ENCODE data around the gene GRID2.

GRID2 gene

GRCh38 chr4:93370256-93370655, 1066.5 kb downstream of the GRID2 start:
- DNase-seq (ENCODE audit: extremely low read depth, low read depth) = no peak
- no peak for TF ChIP-seq CTCF (IDR thresholded peaks at IDR 0.05; ENCODE audit: low read depth, low read length)

- no peak for DNase-seq (ENCODE audit: extremely low read depth, low read depth)
- TF ChIP-seq CTCF (IDR thresholded peaks at IDR 0.05; ENCODE audit: low read depth, low read length) = no peak
These were observed 1070.4 kb downstream of the GRID2 start for GRCh38 chr4:93373893-93374860.

GRCh38 chr4:93384241-93384640, 1080.5 kb downstream of the GRID2 start:
- no peak for TF ChIP-seq CTCF (IDR thresholded peaks at IDR 0.05; ENCODE audit: low read depth, low read length)

GRCh38 chr4:93384887-93385286, 1081.1 kb downstream of the GRID2 start:
- TF ChIP-seq CTCF (IDR thresholded peaks at IDR 0.05; ENCODE audit: low read depth, low read length) = no peak
- no peak for DNase-seq (ENCODE audit: extremely low read depth, low read depth)

More at GRCh38 chr4:93384241-93384640, 1080.5 kb downstream of the GRID2 start:
- DNase-seq (ENCODE audit: extremely low read depth, low read depth) = no peak

GRCh38 chr4:93394545-93395081, 1090.8 kb downstream of the GRID2 start:
- TF ChIP-seq CTCF (IDR thresholded peaks at IDR 0.05; ENCODE audit: low read depth, low read length) = no peak
- peak; percentile 30 for DNase-seq (ENCODE audit: extremely low read depth, low read depth)

- peak; percentile 35 for DNase-seq (ENCODE audit: extremely low read depth, low read depth)
- TF ChIP-seq CTCF (IDR thresholded peaks at IDR 0.05; ENCODE audit: low read depth, low read length) = no peak
These were observed 1092.5 kb downstream of the GRID2 start for GRCh38 chr4:93396272-93396671.

GRCh38 chr4:93403571-93403970, 1099.8 kb downstream of the GRID2 start:
- no peak for DNase-seq (ENCODE audit: extremely low read depth, low read depth)
- no peak for TF ChIP-seq CTCF (IDR thresholded peaks at IDR 0.05; ENCODE audit: low read depth, low read length)

Measured in AG09319 (cell line).